Activated effector memory CD4-positive, alpha-beta T cell treated with anti-CD3 and anti-CD28 coated beads, Interleukin-2, amount 50 U/mL, for 16 hours (primary cell): Measurements from ENCODE around the gene ORC6.
A peak's percentile ranks its signal among the peaks of the same experiment; 100 is the strongest.

Source experiments
- DNase-seq: peaks from one replicate; pipeline ENCODE4 v3.0.0-alpha.2; 2020

ORC6 gene

GRCh38 chr16:46702030-46702429 is 12.6 kb downstream of the ORC6 start:
- no peak for DNase-seq

DNA sequence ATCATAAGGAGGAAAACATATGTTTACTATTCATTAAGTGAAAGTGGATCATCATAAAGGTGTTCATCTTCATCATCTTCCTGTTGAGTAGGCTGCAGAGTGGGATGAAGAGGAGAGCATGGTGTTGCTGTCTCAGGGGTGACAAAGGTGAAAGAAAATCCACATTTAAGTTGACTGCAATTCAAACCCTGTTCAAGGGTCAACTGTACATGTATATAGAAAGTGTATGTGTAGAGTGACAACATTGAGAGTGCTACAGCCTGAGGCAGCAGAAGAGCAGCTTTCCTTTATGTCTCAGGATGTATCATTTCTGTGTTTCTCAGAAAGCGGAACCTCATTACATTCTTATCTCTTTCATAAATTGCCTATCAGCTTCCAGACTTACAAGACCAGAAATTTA is 17.2 kb downstream of the ORC6 start:
- DNase-seq, result no peak

- DNase-seq, result no peak
Observed at GRCh38 chr16:46709469-46710005, 20.1 kb downstream of the ORC6 start.

DNA sequence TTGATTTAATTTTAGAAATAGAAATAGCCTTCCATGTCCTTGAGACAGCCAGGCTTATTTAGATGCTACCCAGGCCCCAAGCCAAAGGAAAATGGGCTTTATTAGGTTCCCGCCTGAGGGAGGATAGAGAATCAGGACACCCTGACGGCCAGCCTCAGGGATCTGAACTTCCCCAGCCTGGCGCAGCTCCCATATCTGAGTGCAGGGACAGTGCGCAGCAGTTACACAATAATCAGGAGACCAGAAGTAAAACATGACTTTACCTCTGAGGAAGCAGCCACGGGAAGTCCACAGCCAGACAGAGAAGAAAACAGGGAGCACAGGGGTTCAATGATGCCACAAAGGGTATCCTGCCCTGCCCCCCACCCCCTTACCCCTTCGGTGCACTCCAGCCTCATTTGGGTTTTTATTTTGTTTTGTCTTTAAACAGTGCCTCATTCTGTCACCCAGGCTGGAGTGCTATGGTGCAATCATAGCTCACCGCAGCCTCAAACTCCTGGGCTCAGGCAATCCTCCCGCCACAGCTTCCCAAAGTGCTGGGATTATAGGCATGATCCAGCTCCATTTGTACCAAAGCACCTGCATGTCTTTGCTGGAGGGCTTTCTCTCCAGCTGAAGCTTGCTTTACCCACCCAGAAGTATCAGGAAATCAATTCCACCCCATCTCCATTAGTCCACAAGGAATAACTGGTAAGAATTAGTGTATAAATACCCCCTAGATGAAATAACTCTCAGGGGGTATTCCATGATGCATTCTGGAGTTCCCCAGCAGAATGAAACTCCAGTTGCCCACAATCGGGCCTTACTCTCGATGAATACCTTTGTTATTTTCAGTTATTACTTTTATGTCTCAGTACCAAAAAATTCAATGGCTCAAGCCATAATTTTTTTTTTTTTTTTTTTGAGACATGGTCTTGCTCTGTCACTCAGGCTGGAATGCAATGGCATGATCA is 21.9 kb downstream of the ORC6 start:
- DNase-seq, result no peak

GRCh38 chr16:46712911-46713310 is 23.5 kb downstream of the ORC6 start:
- no peak for DNase-seq

GRCh38 chr16:46713634-46714033 is 24.2 kb downstream of the ORC6 start:
- no peak for DNase-seq

DNA sequence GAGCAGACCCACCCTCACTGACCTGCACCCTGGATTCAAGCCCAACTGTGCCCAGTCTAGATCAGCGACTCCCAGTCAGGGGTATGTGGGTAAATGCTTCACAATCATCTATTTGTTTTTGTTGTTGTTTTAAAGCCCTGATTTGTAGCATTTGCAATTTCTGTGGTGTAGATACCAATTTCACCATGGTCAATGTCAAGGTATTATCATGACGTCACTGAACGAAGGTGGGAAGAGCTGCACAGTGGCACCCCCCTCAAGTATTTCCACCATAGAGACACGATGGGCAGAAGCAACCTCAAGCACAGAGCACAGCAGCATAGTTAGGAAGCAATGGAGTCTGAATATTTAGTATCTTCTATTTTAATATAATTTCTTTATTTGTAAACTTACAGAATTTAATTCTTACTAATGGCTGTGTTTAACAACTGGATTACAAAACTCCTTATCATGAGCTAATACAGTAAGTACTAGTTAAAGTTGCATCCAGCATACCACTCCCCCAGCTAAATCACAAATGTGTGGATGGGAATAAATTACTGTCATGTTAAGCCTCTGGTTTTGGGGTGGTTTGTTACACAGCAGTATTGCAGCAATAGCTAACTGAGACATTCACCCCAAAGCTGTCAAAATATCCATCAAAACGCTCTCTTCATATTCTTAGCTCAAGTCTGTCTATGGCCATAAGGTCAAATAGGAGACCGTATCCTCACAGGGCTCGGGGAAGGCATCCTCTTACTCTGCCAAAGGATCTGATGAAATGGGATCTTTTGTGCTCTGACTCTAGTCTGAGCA is 25.5 kb downstream of the ORC6 start:
- DNase-seq, result no peak

GRCh38 chr16:46715769-46716305 is 26.4 kb downstream of the ORC6 start:
- no peak for DNase-seq

DNA sequence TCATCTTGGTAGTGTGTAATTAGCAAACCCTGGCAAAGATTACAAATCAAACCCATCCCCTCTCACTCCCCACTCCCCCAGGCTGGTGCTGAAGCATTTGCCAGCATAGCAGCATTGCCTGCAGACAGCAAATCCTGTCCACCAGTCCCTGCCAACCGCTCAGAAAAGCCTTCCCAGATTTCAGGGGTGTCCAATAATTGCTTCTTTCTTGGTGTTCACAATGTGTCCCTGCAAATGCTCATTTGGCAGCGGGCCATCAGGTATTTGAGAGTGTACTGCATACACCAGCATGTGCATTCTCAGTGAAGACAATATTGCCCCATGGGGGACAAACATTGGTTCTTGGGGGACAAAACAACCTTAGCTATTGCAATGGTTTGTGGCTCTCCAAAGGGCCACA is 28.2 kb downstream of the ORC6 start:
- no peak for DNase-seq

GRCh38 chr16:46718214-46718613 is 28.8 kb downstream of the ORC6 start:
- DNase-seq, result no peak

GRCh38 chr16:46719528-46719927 is 30.1 kb downstream of the ORC6 start:
- DNase-seq, result no peak

DNA sequence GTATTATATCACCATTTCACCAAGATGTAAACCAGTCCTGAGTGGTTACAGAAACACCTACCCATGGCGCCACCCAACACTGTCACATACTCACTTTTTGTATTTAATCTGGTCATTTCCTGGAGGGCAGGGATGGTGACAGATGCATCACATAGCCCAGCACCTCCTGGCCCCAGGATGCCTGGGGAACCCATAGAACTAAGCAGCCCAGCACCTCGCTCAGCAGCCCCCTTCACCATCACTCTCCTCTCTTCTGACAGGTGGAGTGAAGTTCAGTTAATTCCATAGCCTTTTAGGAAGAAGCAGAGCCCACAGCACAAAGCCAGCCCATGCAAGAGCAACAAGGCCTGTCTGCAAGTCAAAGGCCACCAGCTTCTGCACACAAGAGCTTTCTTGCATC is 31.2 kb downstream of the ORC6 start:
- DNase-seq, result no peak

DNA sequence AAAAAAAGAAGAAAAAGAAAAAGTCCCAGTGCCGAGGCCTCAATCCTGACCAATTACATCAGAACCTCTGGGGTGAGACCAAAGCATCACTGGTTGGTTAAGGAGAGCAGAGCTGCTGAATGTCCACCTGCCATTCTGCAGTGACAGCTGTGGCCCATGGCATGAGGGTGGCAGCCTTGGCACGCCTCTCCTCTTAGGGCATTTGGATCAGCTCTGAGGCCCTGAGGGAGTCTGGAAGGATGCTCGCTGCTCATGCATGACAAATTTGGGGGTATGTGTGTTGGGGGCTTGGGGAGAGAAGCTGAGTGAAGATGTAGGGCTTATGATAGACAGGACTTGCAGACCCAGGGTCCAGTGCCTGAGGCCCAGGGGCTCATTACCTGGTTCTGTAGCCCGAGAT is 32.4 kb downstream of the ORC6 start:
- no peak for DNase-seq

DNA sequence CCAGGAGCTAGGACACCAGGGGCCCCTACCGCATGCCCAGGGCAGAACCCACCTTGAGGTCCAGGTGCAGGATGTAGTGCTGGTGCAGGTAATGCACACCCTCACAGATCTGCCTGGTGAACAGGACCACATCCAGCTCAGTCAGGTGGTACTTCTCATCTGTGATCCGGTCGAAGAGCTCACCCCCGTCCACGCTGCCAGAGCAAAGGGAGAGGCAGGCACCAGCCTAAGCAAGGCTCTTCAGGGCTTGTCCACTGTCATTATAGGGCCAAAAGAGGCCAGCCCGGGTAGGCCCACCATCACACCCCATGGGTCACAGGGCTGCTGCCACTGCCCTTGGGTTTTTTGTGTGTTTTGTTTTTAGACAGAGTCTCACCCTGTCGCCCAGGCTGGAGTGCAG is 37.7 kb downstream of the ORC6 start:
- DNase-seq, result no peak

DNA sequence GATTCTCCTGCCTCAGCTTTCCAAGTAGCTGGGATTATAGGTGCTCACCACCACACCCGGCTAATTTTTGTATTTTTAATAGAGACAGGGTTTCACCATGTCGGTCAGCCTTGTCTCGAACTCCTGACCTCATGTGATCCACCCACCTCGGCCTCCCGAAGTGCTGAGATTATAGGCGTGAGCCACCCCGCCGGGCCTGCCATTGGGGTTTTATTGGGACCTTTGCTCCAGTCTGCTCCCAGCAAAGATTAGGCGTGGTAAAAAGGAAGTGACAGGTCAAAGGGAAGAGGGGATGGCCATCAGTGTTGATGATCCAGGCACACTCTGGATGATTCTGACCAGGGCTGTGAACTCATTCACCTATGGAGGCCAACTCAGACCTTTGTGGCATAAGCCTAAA is 38.2 kb downstream of the ORC6 start:
- DNase-seq, result no peak

- DNase-seq, result no peak
Observed at GRCh38 chr16:46728806-46729205, 39.3 kb downstream of the ORC6 start.

- DNase-seq, result peak; percentile 27
Observed at GRCh38 chr16:46729326-46729995, 40.0 kb downstream of the ORC6 start.

DNA sequence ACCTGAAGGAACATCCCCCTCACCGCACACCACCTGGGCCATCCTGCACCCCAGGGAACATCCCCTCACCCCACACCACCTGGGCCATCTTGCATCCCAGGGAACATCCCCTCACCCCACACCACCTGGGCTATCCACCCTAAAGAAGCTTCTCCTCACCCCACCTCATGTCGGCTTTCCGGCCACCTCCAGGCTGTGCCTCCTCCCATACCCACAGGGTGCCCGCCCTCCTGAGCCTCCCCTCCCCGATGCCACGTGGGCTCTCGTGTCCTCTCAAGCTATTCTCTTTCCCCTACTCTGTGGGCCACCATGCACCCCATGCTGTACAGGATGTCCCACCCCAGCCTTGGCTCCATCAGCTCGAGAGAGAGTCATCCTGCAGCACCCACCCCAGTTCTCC is 40.7 kb downstream of the ORC6 start:
- DNase-seq, result peak; percentile 58

- peak; percentile 28 for DNase-seq
Observed at GRCh38 chr16:46730801-46731690, 41.6 kb downstream of the ORC6 start.

DNA sequence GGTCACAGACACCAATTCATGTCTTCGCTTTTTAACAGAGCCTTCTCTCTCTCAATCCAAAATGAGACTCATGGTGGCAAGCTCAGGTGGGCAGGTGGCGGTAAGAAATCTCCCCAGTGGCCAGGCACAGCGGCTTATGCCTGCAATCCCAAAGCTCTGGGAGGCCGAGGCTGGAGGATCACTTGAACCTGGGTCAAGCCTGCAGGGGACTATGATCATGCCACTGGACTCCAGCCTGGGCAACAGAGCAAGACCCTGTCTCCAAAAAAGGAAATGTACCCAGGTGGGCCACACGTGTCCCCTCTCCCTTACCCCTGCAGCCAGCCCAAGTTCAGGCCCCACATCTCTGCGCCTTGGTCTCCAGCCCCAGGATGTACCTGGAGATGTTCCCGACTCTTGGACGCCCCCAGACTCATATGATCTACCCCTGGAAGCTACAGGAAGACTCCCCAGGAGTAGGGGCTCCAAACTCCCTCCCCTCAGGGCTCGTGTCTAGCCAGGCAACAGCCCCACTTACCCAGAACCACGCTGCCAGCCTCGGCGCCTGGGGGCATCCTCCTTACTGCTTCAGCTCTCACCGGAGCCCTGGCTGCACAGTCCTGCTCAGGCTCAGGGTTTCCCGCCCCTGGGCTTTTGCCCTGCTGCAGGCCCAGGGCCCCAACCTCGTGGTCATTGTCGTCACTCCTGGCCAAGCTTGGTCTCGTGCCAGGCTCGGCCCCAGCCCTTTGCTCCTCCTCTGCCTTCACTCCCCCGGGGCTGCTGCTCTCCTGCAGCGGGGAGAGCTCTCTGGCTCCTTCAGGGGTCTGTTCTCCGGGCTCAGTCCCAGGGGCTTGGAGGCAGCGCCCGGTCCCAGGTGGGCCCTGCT is 42.5 kb downstream of the ORC6 start:
- peak; percentile 50 for DNase-seq

DNA sequence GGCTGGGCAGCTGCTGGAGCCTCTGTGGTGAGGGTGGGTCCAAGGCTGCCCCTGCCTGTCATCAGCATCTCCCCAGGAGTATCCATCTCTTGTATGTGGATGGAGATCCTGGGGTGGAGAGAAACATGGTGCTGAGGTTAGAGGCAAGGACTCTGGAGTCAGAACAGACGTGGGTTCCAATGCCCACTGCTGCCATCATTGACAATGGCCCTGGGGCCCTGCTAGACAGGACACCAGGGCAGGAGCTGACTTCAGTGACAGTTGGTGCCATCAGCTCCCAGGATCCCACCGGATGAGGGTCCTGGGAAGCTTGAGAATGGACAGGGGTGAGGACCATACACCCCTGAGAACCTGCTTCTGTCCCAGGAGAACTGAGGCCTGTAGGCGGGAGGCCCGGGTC is 43.1 kb downstream of the ORC6 start:
- peak; percentile 37 for DNase-seq
